ENCODE measurements around the gene TAB3.

DNA sequence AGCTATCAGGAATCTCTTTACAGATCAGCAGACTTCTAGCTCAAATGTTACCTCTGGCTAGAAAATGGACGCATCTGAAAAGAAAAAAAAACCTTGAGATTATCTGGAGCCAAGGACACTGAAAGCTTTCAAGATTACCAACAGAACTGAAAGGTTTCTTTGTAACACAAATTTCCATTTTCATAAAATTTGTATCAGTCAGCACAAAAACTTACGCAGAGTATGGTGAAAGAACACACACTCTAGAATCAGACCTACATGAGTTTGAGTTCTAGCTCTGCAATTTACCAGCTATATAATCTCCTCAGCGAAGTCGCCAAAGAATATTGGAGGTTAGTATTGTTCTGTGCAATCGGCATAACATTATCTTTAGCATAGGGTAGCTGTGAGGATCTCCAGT is 1.8 kb downstream of the TAB3 start:
- no peak for TF ChIP-seq TAF1 (IDR thresholded peaks at IDR 0.05; ENCODE audit: borderline replicate concordance, insufficient read depth, low read length)
- no peak for TF ChIP-seq SIN3A (IDR thresholded peaks at IDR 0.05; ENCODE audit: borderline replicate concordance, insufficient read depth, low read length)
- no peak for TF ChIP-seq POLR2AphosphoS5 (IDR thresholded peaks at IDR 0.05; ENCODE audit: low read depth, low read length)
- TF ChIP-seq, protein P1, sequence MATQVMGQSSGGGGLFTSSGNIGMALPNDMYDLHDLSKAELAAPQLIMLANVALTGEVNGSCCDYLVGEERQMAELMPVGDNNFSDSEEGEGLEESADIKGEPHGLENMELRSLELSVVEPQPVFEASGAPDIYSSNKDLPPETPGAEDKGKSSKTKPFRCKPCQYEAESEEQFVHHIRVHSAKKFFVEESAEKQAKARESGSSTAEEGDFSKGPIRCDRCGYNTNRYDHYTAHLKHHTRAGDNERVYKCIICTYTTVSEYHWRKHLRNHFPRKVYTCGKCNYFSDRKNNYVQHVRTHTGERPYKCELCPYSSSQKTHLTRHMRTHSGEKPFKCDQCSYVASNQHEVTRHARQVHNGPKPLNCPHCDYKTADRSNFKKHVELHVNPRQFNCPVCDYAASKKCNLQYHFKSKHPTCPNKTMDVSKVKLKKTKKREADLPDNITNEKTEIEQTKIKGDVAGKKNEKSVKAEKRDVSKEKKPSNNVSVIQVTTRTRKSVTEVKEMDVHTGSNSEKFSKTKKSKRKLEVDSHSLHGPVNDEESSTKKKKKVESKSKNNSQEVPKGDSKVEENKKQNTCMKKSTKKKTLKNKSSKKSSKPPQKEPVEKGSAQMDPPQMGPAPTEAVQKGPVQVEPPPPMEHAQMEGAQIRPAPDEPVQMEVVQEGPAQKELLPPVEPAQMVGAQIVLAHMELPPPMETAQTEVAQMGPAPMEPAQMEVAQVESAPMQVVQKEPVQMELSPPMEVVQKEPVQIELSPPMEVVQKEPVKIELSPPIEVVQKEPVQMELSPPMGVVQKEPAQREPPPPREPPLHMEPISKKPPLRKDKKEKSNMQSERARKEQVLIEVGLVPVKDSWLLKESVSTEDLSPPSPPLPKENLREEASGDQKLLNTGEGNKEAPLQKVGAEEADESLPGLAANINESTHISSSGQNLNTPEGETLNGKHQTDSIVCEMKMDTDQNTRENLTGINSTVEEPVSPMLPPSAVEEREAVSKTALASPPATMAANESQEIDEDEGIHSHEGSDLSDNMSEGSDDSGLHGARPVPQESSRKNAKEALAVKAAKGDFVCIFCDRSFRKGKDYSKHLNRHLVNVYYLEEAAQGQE (IDR thresholded peaks at IDR 0.05; ENCODE audit: insufficient read depth in 1 of 2, low read depth in 2 of 2, low read length in 2 of 2), result no peak
